Coronary artery (tissue), 2 donors: ENCODE data around the gene SLC22A14.

Experiments
- DNase-seq: peaks from one replicate; pipeline ENCODE4 v3.0.0-alpha.2; 2017; ENCODE audit warnings: low spot score
- H3K27ac ChIP-seq, 2 donors: fragments of 200-600 bp; sonication (generic); one replicate each; pipeline ENCODE4 v1.5.1; 2016 to 2019
- H3K4me3 ChIP-seq: fragments of 200-600 bp; sonication (generic); 2 replicates; pipeline ENCODE4 v1.5.1; 2016; ENCODE audit warnings: mild to moderate bottlenecking, moderate library complexity
- CTCF ChIP-seq: fragments of 200-600 bp; sonication (generic); IDR thresholded peaks from one replicate; pipeline ENCODE4 v1.5.1; 2019; ENCODE audit warnings: antibody characterized with exemption

The SLC22A14 gene

GRCh38 chr3:38332201-38332600, 50.1 kb downstream of the SLC22A14 start:
- Histone ChIP-seq H3K27ac (no peak overlapping the region), H3K4me3 (no peak overlapping the region)
- TF ChIP-seq CTCF, result no peak
- no peak for DNase-seq

GRCh38 chr3:38334142-38335055, 52.3 kb downstream of the SLC22A14 start:
- no peak overlapping the region for H3K27ac ChIP-seq
- no peak for DNase-seq
- no peak for TF ChIP-seq CTCF
- no peak overlapping the region for H3K4me3 ChIP-seq

- no peak for TF ChIP-seq CTCF
- no peak overlapping the region for H3K27ac ChIP-seq
- no peak for DNase-seq
- no peak overlapping the region for H3K4me3 ChIP-seq
Measured at GRCh38 chr3:38335263-38335662, 53.2 kb downstream of the SLC22A14 start.

GRCh38 chr3:38337703-38338102, 55.6 kb downstream of the SLC22A14 start:
- DNase-seq, result no peak
- no peak overlapping the region for H3K4me3 ChIP-seq
- TF ChIP-seq CTCF, result no peak

GRCh38 chr3:38343797-38344594, 61.9 kb downstream of the SLC22A14 start:
- H3K27ac ChIP-seq, result no peak overlapping the region
- no peak for TF ChIP-seq CTCF
- no peak overlapping the region for H3K4me3 ChIP-seq
- no peak for DNase-seq

More at GRCh38 chr3:38337703-38338102, 55.6 kb downstream of the SLC22A14 start:
- no peak overlapping the region for H3K27ac ChIP-seq

GRCh38 chr3:38345879-38346586, 63.9 kb downstream of the SLC22A14 start:
- DNase-seq, result peak; percentile 79
- TF ChIP-seq CTCF, result no peak
- H3K4me3 ChIP-seq, result peak overlapping the region; percentile 95
- H3K27ac ChIP-seq, result peak overlapping the region in 1 of 2 donors; percentile 47
